Spleen (tissue), 7 donors: ENCODE data around the gene PRRG2.
"Not testable (repeated sequence)": the region's sequence is repeated elsewhere in the genome, so short reads cannot be mapped to it uniquely, and the experiment has no call there.

Experiments
- POLR2A ChIP-seq, 3 donors: fragments of 450-650 bp; IDR thresholded peaks; one replicate each; pipeline ENCODE4 v1.5.1; 2017; ENCODE audit warnings: antibody characterized with exemption in 3 of 3, mild to moderate bottlenecking in 1 of 3
- POLR2AphosphoS5 ChIP-seq, 3 donors: sonication (generic); formaldehyde crosslinking; IDR thresholded peaks; one replicate each; pipeline ENCODE4 v1.5.1; 2017; ENCODE audit warnings: antibody characterized with exemption in 3 of 3
- TF ChIP-seq, protein P1 (sequence below), 11 experiments: fragments of 200-600 bp in 7 of 11; fragments of 450-650 bp in 4 of 11; sonication (generic) in 4 of 11; IDR thresholded peaks in 8 of 11; conservative IDR thresholded peaks in 3 of 11; 1 replicate in 7 of 11; 2 replicates in 4 of 11; pipeline versions ENCODE4 v1.4.0 to v1.8.0; 2016 to 2021; ENCODE audit warnings: antibody characterized with exemption in 11 of 11, inconsistent platforms in 4 of 11, mild to moderate bottlenecking in 1 of 11
- donor health status: DM: no; HTN: no; CAD: no; lungs with moderate emphysema.
- donor health status: DM: no; HTN: no; CAD: no.
- donor health status: DM: no; HTN: no; CAD: no.

DNA sequence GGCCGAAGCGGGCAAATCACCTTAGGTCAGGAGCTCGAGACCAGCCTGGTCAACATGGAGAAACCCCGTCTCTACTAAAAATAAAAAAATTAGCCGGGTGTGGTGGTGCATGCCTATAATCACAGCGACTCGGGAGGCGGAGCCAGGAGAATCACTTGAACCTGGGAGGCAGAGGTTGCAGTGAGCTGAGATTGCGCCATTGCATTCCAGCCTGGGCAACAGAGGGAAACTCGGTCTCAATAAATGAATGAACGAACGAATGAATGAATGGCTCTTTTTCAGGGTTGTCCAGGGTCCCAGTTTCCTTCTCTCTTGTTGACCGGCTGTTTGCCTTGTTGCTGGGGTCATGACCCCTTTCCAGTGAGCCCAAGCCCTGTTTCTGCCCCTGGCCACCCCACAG, 36.7 kb downstream of the PRRG2 start:
- TF ChIP-seq, protein P1, sequence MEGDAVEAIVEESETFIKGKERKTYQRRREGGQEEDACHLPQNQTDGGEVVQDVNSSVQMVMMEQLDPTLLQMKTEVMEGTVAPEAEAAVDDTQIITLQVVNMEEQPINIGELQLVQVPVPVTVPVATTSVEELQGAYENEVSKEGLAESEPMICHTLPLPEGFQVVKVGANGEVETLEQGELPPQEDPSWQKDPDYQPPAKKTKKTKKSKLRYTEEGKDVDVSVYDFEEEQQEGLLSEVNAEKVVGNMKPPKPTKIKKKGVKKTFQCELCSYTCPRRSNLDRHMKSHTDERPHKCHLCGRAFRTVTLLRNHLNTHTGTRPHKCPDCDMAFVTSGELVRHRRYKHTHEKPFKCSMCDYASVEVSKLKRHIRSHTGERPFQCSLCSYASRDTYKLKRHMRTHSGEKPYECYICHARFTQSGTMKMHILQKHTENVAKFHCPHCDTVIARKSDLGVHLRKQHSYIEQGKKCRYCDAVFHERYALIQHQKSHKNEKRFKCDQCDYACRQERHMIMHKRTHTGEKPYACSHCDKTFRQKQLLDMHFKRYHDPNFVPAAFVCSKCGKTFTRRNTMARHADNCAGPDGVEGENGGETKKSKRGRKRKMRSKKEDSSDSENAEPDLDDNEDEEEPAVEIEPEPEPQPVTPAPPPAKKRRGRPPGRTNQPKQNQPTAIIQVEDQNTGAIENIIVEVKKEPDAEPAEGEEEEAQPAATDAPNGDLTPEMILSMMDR (IDR thresholded peaks at IDR 0.05 in 8 of 11, conservative IDR thresholded peaks at IDR 0.05 in 3 of 11) = not testable (repeated sequence)
- not testable (repeated sequence) for TF ChIP-seq POLR2AphosphoS5, POLR2A (IDR thresholded peaks at IDR 0.05)
